ENCODE results near the gene TPST2.

TPST2 gene

GRCh38 chr22:26588729-26589366, 1.1 kb downstream of the TPST2 start:
- H3K36me3 ChIP-seq (ENCODE audit: insufficient read depth, insufficient read length, low read length), result peaks cover 4% of the 10 kb centered on the region
- no peak for DNase-seq (ENCODE audit: low read depth, low spot score)
- H3K4me1 ChIP-seq (ENCODE audit: insufficient read depth, insufficient read length), result peaks cover 10% of the 10 kb centered on the region
- H3K9me3 ChIP-seq (ENCODE audit: insufficient read depth, low read length), result no peaks in the 10 kb centered on the region
- peak overlapping the region; percentile 65 for H3K4me3 ChIP-seq (ENCODE audit: insufficient read length, low read depth)
- H3K9ac ChIP-seq (ENCODE audit: insufficient read length, low read depth), result peak overlapping the region; percentile 83
- no peak for TF ChIP-seq SUZ12 (IDR thresholded peaks at IDR 0.05; ENCODE audit: extremely low read depth, insufficient read depth, insufficient read length)
- TF ChIP-seq ZNF274 (IDR thresholded peaks at IDR 0.05; ENCODE audit: low read depth, low read length), result no peak
- no peaks in the 10 kb centered on the region for H3K27me3 ChIP-seq (ENCODE audit: insufficient read depth, insufficient read length)

GRCh38 chr22:26587991-26588613, 1.8 kb downstream of the TPST2 start:
- H3K4me3 ChIP-seq (ENCODE audit: insufficient read length, low read depth), result no peak overlapping the region
- H3K9ac ChIP-seq (ENCODE audit: insufficient read length, low read depth), result no peak overlapping the region
- H3K9me3 ChIP-seq (ENCODE audit: insufficient read depth, low read length), result no peaks in the 10 kb centered on the region
- H3K4me1 ChIP-seq (ENCODE audit: insufficient read depth, insufficient read length), result peaks cover 10% of the 10 kb centered on the region
- TF ChIP-seq ZNF274 (IDR thresholded peaks at IDR 0.05; ENCODE audit: low read depth, low read length) (no peak), SUZ12 (IDR thresholded peaks at IDR 0.05; ENCODE audit: extremely low read depth, insufficient read depth, insufficient read length) (no peak), YY1 (IDR thresholded peaks at IDR 0.05; ENCODE audit: insufficient read depth, insufficient read length) (no peak)
- H3K27me3 ChIP-seq (ENCODE audit: insufficient read depth, insufficient read length), result no peaks in the 10 kb centered on the region
- no peak for DNase-seq (ENCODE audit: low read depth, low spot score)
- peaks cover 6% of the 10 kb centered on the region for H3K36me3 ChIP-seq (ENCODE audit: insufficient read depth, insufficient read length, low read length)

- peaks cover 16% of the 10 kb centered on the region for H3K36me3 ChIP-seq (ENCODE audit: insufficient read depth, insufficient read length, low read length)
- DNase-seq (ENCODE audit: low read depth, low spot score), result no peak
- H3K9me3 ChIP-seq (ENCODE audit: insufficient read depth, low read length), result no peaks in the 10 kb centered on the region
- no peak overlapping the region for H3K4me3 ChIP-seq (ENCODE audit: insufficient read length, low read depth)
- H3K9ac ChIP-seq (ENCODE audit: insufficient read length, low read depth), result peak overlapping the region; percentile 32
- H3K27me3 ChIP-seq (ENCODE audit: insufficient read depth, insufficient read length), result no peaks in the 10 kb centered on the region
- H3K4me1 ChIP-seq (ENCODE audit: insufficient read depth, insufficient read length), result peaks cover 10% of the 10 kb centered on the region
- TF ChIP-seq SUZ12 (IDR thresholded peaks at IDR 0.05; ENCODE audit: extremely low read depth, insufficient read depth, insufficient read length), result no peak
- TF ChIP-seq ZNF274 (IDR thresholded peaks at IDR 0.05; ENCODE audit: low read depth, low read length), result no peak
- TF ChIP-seq YY1 (IDR thresholded peaks at IDR 0.05; ENCODE audit: insufficient read depth, insufficient read length), result no peak
These were observed 3.2 kb downstream of the TPST2 start for GRCh38 chr22:26586556-26587325.

GRCh38 chr22:26585104-26585790, 4.7 kb downstream of the TPST2 start:
- Histone ChIP-seq H3K27me3 (ENCODE audit: insufficient read depth, insufficient read length) (no peaks in the 10 kb centered on the region), H3K9me3 (ENCODE audit: insufficient read depth, low read length) (no peaks in the 10 kb centered on the region), H3K4me3 (ENCODE audit: insufficient read length, low read depth) (no peak overlapping the region), H3K9ac (ENCODE audit: insufficient read length, low read depth) (no peak overlapping the region), H3K4me1 (ENCODE audit: insufficient read depth, insufficient read length) (peaks cover 10% of the 10 kb centered on the region), H3K36me3 (ENCODE audit: insufficient read depth, insufficient read length, low read length) (peaks cover 21% of the 10 kb centered on the region)
- TF ChIP-seq ZNF274 (IDR thresholded peaks at IDR 0.05; ENCODE audit: low read depth, low read length) (no peak), SUZ12 (IDR thresholded peaks at IDR 0.05; ENCODE audit: extremely low read depth, insufficient read depth, insufficient read length) (no peak), YY1 (IDR thresholded peaks at IDR 0.05; ENCODE audit: insufficient read depth, insufficient read length) (no peak)
- no peak for DNase-seq (ENCODE audit: low read depth, low spot score)

GRCh38 chr22:26584010-26584409, 5.9 kb downstream of the TPST2 start:
- H3K36me3 ChIP-seq (ENCODE audit: insufficient read depth, insufficient read length, low read length), result peaks cover 21% of the 10 kb centered on the region
- H3K9ac ChIP-seq (ENCODE audit: insufficient read length, low read depth), result no peak overlapping the region
- H3K4me1 ChIP-seq (ENCODE audit: insufficient read depth, insufficient read length), result peaks cover 8% of the 10 kb centered on the region
- DNase-seq (ENCODE audit: low read depth, low spot score), result no peak
- no peaks in the 10 kb centered on the region for H3K9me3 ChIP-seq (ENCODE audit: insufficient read depth, low read length)
- no peaks in the 10 kb centered on the region for H3K27me3 ChIP-seq (ENCODE audit: insufficient read depth, insufficient read length)
- H3K4me3 ChIP-seq (ENCODE audit: insufficient read length, low read depth), result no peak overlapping the region
- TF ChIP-seq SUZ12 (IDR thresholded peaks at IDR 0.05; ENCODE audit: extremely low read depth, insufficient read depth, insufficient read length) (no peak), YY1 (IDR thresholded peaks at IDR 0.05; ENCODE audit: insufficient read depth, insufficient read length) (no peak), ZNF274 (IDR thresholded peaks at IDR 0.05; ENCODE audit: low read depth, low read length) (no peak)

- H3K36me3 ChIP-seq (ENCODE audit: insufficient read depth, insufficient read length, low read length), result peaks cover 25% of the 10 kb centered on the region
- DNase-seq (ENCODE audit: low read depth, low spot score), result no peak
- TF ChIP-seq YY1 (IDR thresholded peaks at IDR 0.05; ENCODE audit: insufficient read depth, insufficient read length), result no peak
- no peak for TF ChIP-seq ZNF274 (IDR thresholded peaks at IDR 0.05; ENCODE audit: low read depth, low read length)
- TF ChIP-seq SUZ12 (IDR thresholded peaks at IDR 0.05; ENCODE audit: extremely low read depth, insufficient read depth, insufficient read length), result no peak
- no peak overlapping the region for H3K9ac ChIP-seq (ENCODE audit: insufficient read length, low read depth)
- H3K9me3 ChIP-seq (ENCODE audit: insufficient read depth, low read length), result no peaks in the 10 kb centered on the region
- H3K4me1 ChIP-seq (ENCODE audit: insufficient read depth, insufficient read length), result peaks cover 8% of the 10 kb centered on the region
- no peak overlapping the region for H3K4me3 ChIP-seq (ENCODE audit: insufficient read length, low read depth)
- H3K27me3 ChIP-seq (ENCODE audit: insufficient read depth, insufficient read length), result no peaks in the 10 kb centered on the region
These were observed 8.2 kb downstream of the TPST2 start for GRCh38 chr22:26581633-26582168.
